H9 (cell line): ENCODE results near the gene CLDN34. TPM values are rescaled to one million over a fixed set of nuclear protein-coding genes. Genes with fewer than 3 reads are reported as not detected.

Source experiments
- DNase-seq: peaks from one replicate; pipeline ENCODE4 v3.0.0-alpha.2; 2017
- H2AFZ ChIP-seq: one replicate; pipeline ENCODE4 v1.6.1; 2013; ENCODE audit warnings: mild to moderate bottlenecking, low read length, control low read depth, moderate library complexity
- H2AK5ac ChIP-seq: 2 replicates; pipeline ENCODE4 v1.6.1; 2013; ENCODE audit warnings: low read length, control low read depth, mixed read lengths; ENCODE audit not compliant: insufficient read length
- H2BK120ac ChIP-seq: one replicate; pipeline ENCODE4 v1.6.1; 2013; ENCODE audit warnings: low read depth, mild to moderate bottlenecking, low read length, control low read depth, inconsistent platforms; ENCODE audit not compliant: poor library complexity, severe bottlenecking
- H2BK12ac ChIP-seq: 2 replicates; pipeline ENCODE4 v1.6.1; 2013; ENCODE audit warnings: low read length, control low read depth, mixed read lengths, low read depth; ENCODE audit not compliant: insufficient read length
- H2BK15ac ChIP-seq: 2 replicates; pipeline ENCODE4 v1.6.1; 2013; ENCODE audit warnings: low read depth, low read length, control low read depth
- H2BK20ac ChIP-seq: one replicate; pipeline ENCODE4 v1.6.1; 2013; ENCODE audit warnings: low read depth, mild to moderate bottlenecking, low read length, control low read depth, inconsistent platforms; ENCODE audit not compliant: poor library complexity, severe bottlenecking
- H2BK5ac ChIP-seq: 2 replicates; pipeline ENCODE4 v1.6.1; 2013; ENCODE audit warnings: low read length, control low read depth, mixed read lengths; ENCODE audit not compliant: insufficient read length
- H3K14ac ChIP-seq: 2 replicates; pipeline ENCODE4 v1.6.1; 2013; ENCODE audit warnings: low read length, control low read depth; ENCODE audit not compliant: insufficient read depth
- H3K18ac ChIP-seq: 2 replicates; pipeline ENCODE4 v1.6.1; 2013; ENCODE audit warnings: low read depth, mild to moderate bottlenecking, mixed read lengths, low read length, control low read depth; ENCODE audit not compliant: insufficient read length
- H3K23ac ChIP-seq: 2 replicates; pipeline ENCODE4 v1.6.1; 2013; ENCODE audit warnings: low read length, control low read depth, mixed read lengths, low read depth; ENCODE audit not compliant: insufficient read length
- H3K23me2 ChIP-seq: 2 replicates; pipeline ENCODE4 v1.6.1; 2013; ENCODE audit warnings: low read depth, mild to moderate bottlenecking, mixed read lengths, low read length, control low read depth; ENCODE audit not compliant: insufficient read length, poor library complexity, severe bottlenecking
- H3K27ac ChIP-seq: 2 replicates; pipeline ENCODE4 v1.5.1; 2013; ENCODE audit warnings: low read length, control low read depth, mixed read lengths, low read depth; ENCODE audit not compliant: insufficient read length
- H3K27me3 ChIP-seq: 2 replicates; pipeline ENCODE4 v1.6.1; 2013; ENCODE audit warnings: low read length, control low read depth, inconsistent platforms; ENCODE audit not compliant: insufficient read depth
- H3K4ac ChIP-seq: 2 replicates; pipeline ENCODE4 v1.6.1; 2013; ENCODE audit warnings: low read depth, mild to moderate bottlenecking, control low read depth, inconsistent platforms, low read length, moderate library complexity
- H3K4me1 ChIP-seq: 2 replicates; pipeline ENCODE4 v1.6.1; 2013; ENCODE audit warnings: low read length, control low read depth, inconsistent platforms; ENCODE audit not compliant: insufficient read depth
- H3K4me2 ChIP-seq: 2 replicates; pipeline ENCODE4 v1.6.1; 2013; ENCODE audit warnings: low read length, control low read depth, mixed read lengths; ENCODE audit not compliant: insufficient read length, insufficient read depth
- H3K56ac ChIP-seq: 2 replicates; pipeline ENCODE4 v1.6.1; 2013; ENCODE audit warnings: low read depth, mild to moderate bottlenecking, mixed read lengths, low read length, control low read depth; ENCODE audit not compliant: insufficient read length
- H3K79me1 ChIP-seq: 2 replicates; pipeline ENCODE4 v1.6.1; 2013; ENCODE audit warnings: low read depth, mild to moderate bottlenecking, moderate library complexity, low read length, control low read depth, inconsistent platforms; ENCODE audit not compliant: insufficient read depth, poor library complexity, severe bottlenecking
- H3K79me2 ChIP-seq: 2 replicates; pipeline ENCODE4 v1.6.1; 2013; ENCODE audit warnings: low read length, control low read depth, inconsistent platforms; ENCODE audit not compliant: insufficient read depth
- H3K9ac ChIP-seq: 2 replicates; pipeline ENCODE4 v1.6.1; 2013; ENCODE audit warnings: low read length, control low read depth, mixed read lengths; ENCODE audit not compliant: insufficient read length; ENCODE audit errors: extremely low read depth
- H3K9me3 ChIP-seq: one replicate; pipeline ENCODE4 v1.6.1; 2013; ENCODE audit warnings: low read depth, low read length, inconsistent platforms; ENCODE audit not compliant: control insufficient read depth
- H3T11ph ChIP-seq: one replicate; pipeline ENCODE4 v1.6.1; 2013; ENCODE audit warnings: mild to moderate bottlenecking, low read length, control low read depth, inconsistent platforms
- H4K20me1 ChIP-seq: one replicate; pipeline ENCODE4 v1.6.1; 2013; ENCODE audit not compliant: control insufficient read depth, insufficient read length, insufficient read depth
- H4K5ac ChIP-seq: 2 replicates; pipeline ENCODE4 v1.6.1; 2013; ENCODE audit warnings: low read depth, mild to moderate bottlenecking, mixed read lengths, low read length, control low read depth; ENCODE audit not compliant: insufficient read length
- H4K8ac ChIP-seq: replicated peaks from 2 replicates; pipeline ENCODE4 v1.6.1; 2013; ENCODE audit warnings: low read length, control low read depth, mixed read lengths, low read depth; ENCODE audit not compliant: insufficient read length
- H4K91ac ChIP-seq: 2 replicates; pipeline ENCODE4 v1.6.1; 2013; ENCODE audit warnings: low read depth, mild to moderate bottlenecking, moderate library complexity, mixed read lengths, low read length, control low read depth; ENCODE audit not compliant: insufficient read length
- H3K27ac Mint-ChIP-seq, 3 experiments: 2 replicates in 2 of 3; 3 replicates in 1 of 3; pipeline ENCODE4 v1.8.0; 2020 to 2021; ENCODE audit warnings: mixed read lengths in 3 of 3, mild to moderate bottlenecking in 1 of 3, moderate library complexity in 1 of 3
- H3K27me3 Mint-ChIP-seq: 2 replicates; pipeline ENCODE4 v1.8.0; 2021; ENCODE audit warnings: low read depth, mild to moderate bottlenecking, moderate library complexity, mixed read lengths
- H3K36me3 Mint-ChIP-seq, 3 experiments: 2 replicates in 2 of 3; 3 replicates in 1 of 3; pipeline ENCODE4 v1.8.0; 2020 to 2021; ENCODE audit warnings: low read depth in 3 of 3, mixed read lengths in 3 of 3; ENCODE audit not compliant: insufficient read depth in 1 of 3
- H3K4me1 Mint-ChIP-seq, 2 experiments: 2 replicates each; pipeline ENCODE4 v1.8.0; 2020; ENCODE audit warnings: mixed read lengths in 2 of 2
- H3K4me3 Mint-ChIP-seq, 2 experiments: 2 replicates in 1 of 2; 3 replicates in 1 of 2; pipeline ENCODE4 v1.8.0; 2020 to 2021; ENCODE audit warnings: mild to moderate bottlenecking in 2 of 2, mixed read lengths in 2 of 2, moderate library complexity in 1 of 2
- H3K9me3 Mint-ChIP-seq, 2 experiments: 2 replicates in 1 of 2; 3 replicates in 1 of 2; pipeline ENCODE4 v1.8.0; 2020; ENCODE audit warnings: mild to moderate bottlenecking in 2 of 2, mixed read lengths in 2 of 2, moderate library complexity in 1 of 2
- WGBS: extraction: QIAGEN DNeasy Blood & Tissue Kit; methylation state at CpG from one replicate; pipeline ENCODE4 v1.1.7; 2013; ENCODE audit warnings: missing lambda C conversion rate, low lambda C conversion rate, mixed read lengths; ENCODE audit not compliant: insufficient read length; ENCODE audit errors: extremely low coverage; 5-methylcytosine and 5-hydroxymethylcytosine counted together
- total RNA-seq: library from RNA; stranded (reverse); gene quantifications from 2 replicates; pipeline ENCODE4 v1.2.1, GENCODE V29; 2021
- TF ChIP-seq, protein P1 (sequence below): fragments of 200-600 bp; sonication (generic); conservative IDR thresholded peaks from 3 replicates; pipeline ENCODE4 v1.8.0; 2021; ENCODE audit warnings: antibody characterized with exemption, mild to moderate bottlenecking

CLDN34 gene
- total RNA-seq, 1 experiment from 2014 or later, result 0.39 TPM

DNA sequence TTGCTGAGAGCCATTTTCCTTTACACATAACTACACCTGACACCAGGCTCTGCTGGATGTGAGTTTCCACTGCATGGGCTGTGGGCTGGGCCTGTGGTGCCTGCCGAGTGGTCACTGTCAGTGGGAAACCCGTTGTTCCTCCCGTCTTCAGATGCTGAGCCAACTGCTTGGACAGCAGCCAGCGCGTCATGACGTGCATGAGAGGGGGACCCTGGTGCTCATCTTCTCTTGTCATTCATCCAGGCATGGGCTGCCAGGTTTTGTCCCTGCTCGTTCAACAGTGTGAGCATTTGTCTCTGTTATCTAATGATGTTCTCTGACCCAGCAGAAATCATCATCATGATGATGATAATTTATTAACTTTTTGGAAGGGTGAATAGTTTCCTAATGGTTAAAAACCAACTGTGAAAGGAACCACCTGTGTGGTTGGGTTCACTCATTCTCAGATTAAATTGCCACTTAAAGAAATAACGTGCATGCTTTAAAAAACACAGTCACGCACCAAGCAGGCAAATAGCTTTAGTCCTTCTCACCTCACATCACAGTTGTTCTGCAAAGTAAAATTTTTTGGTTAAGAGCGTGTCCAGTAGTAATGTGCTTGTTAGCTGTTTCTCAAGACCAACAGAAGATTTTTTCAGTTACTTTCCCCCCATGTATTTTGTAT, 19.9 kb upstream of the CLDN34 start:
- Histone ChIP-seq H3K4me1 (no peaks in the 10 kb centered on the region), H3K56ac (no peak overlapping the region), H4K5ac (no peak overlapping the region), H3K79me1 (no peaks in the 10 kb centered on the region), H3K18ac (no peak overlapping the region), H3K4me2 (no peak overlapping the region), H4K20me1 (peaks cover 2% of the 10 kb centered on the region), H4K91ac (no peak overlapping the region), H3T11ph (no peak overlapping the region), H2BK120ac (no peak overlapping the region), H3K4ac (no peak overlapping the region), H3K27ac (no peak overlapping the region), H3K79me2 (no peaks in the 10 kb centered on the region), H3K9me3 (peaks cover 3% of the 10 kb centered on the region), H3K23me2 (no peaks in the 10 kb centered on the region), H2AK5ac (no peak overlapping the region), H2BK20ac (no peak overlapping the region), H4K8ac (no peak overlapping the region), H2BK12ac (no peak overlapping the region), H3K9ac (no peak overlapping the region), H2BK15ac (no peak overlapping the region), H3K23ac (no peak overlapping the region), H3K27me3 (no peaks in the 10 kb centered on the region), H2BK5ac (no peak overlapping the region), H3K14ac (no peak overlapping the region), H2AFZ (no peak overlapping the region)
- Mint-ChIP-seq H3K4me3 (no peak overlapping the region), H3K9me3 (peaks cover 36 to 66% of the 10 kb centered on the region in 2 experiments), H3K27me3 (no peaks in the 10 kb centered on the region; the same call in 1 of the 2 replicates), H3K4me1 (no peaks in the 10 kb centered on the region), H3K27ac (no peak overlapping the region), H3K36me3 (peaks cover 59 to 74% (median 66%) of the 10 kb centered on the region in 3 experiments)
- DNase-seq, result no peak
- no CpG with 5 or more reads among the region's 10 CpGs for WGBS
- TF ChIP-seq, protein P1, sequence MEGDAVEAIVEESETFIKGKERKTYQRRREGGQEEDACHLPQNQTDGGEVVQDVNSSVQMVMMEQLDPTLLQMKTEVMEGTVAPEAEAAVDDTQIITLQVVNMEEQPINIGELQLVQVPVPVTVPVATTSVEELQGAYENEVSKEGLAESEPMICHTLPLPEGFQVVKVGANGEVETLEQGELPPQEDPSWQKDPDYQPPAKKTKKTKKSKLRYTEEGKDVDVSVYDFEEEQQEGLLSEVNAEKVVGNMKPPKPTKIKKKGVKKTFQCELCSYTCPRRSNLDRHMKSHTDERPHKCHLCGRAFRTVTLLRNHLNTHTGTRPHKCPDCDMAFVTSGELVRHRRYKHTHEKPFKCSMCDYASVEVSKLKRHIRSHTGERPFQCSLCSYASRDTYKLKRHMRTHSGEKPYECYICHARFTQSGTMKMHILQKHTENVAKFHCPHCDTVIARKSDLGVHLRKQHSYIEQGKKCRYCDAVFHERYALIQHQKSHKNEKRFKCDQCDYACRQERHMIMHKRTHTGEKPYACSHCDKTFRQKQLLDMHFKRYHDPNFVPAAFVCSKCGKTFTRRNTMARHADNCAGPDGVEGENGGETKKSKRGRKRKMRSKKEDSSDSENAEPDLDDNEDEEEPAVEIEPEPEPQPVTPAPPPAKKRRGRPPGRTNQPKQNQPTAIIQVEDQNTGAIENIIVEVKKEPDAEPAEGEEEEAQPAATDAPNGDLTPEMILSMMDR, result no peak
